ENCODE measurements around the gene MYLK4.

GRCh38 chr6:2656460-2657079, 94.2 kb downstream of the MYLK4 start:
- TF ChIP-seq, protein P1, sequence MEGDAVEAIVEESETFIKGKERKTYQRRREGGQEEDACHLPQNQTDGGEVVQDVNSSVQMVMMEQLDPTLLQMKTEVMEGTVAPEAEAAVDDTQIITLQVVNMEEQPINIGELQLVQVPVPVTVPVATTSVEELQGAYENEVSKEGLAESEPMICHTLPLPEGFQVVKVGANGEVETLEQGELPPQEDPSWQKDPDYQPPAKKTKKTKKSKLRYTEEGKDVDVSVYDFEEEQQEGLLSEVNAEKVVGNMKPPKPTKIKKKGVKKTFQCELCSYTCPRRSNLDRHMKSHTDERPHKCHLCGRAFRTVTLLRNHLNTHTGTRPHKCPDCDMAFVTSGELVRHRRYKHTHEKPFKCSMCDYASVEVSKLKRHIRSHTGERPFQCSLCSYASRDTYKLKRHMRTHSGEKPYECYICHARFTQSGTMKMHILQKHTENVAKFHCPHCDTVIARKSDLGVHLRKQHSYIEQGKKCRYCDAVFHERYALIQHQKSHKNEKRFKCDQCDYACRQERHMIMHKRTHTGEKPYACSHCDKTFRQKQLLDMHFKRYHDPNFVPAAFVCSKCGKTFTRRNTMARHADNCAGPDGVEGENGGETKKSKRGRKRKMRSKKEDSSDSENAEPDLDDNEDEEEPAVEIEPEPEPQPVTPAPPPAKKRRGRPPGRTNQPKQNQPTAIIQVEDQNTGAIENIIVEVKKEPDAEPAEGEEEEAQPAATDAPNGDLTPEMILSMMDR (IDR thresholded peaks at IDR 0.05; ENCODE audit: poor library complexity, severe bottlenecking), result no peak
- TF ChIP-seq EZH2 (IDR thresholded peaks at IDR 0.05; ENCODE audit: borderline replicate concordance, insufficient read depth, low read length, poor library complexity, severe bottlenecking) (no peak), REST (IDR thresholded peaks at IDR 0.05; ENCODE audit: borderline replicate concordance) (no peak), POLR2AphosphoS5 (IDR thresholded peaks at IDR 0.05) (no peak)
